Renal pelvis (tissue), 4 donors: ENCODE measurements around the gene PLPP4. TPM values are rescaled to one million over a fixed set of nuclear protein-coding genes. Genes with fewer than 3 reads are reported as not detected.

ENCODE experiments used
- DNase-seq: peaks from one replicate; pipeline ENCODE4 v3.0.0-alpha.2; 2013
- polyA plus RNA-seq, 3 donors: library from polyadenylated mRNA; unstranded; fragments of 120-200 nt; gene quantifications; one replicate each; pipeline ENCODE4 v1.2.1, GENCODE V29; 2013; ENCODE audit not compliant: insufficient read length in 3 of 3

PLPP4 gene
- polyA plus RNA-seq, 3 donors, result 2.9 to 6.3 (median 4.9) TPM

GRCh38 chr10:120515741-120516140, 58.7 kb downstream of the PLPP4 start:
- DNase-seq, result no peak

- no peak for DNase-seq
These were observed 59.4 kb downstream of the PLPP4 start for GRCh38 chr10:120516426-120516825.

GRCh38 chr10:120517196-120517595, 60.2 kb downstream of the PLPP4 start:
- no peak for DNase-seq

- DNase-seq, result no peak
These were observed 61.0 kb downstream of the PLPP4 start for GRCh38 chr10:120517881-120518484.

GRCh38 chr10:120521880-120522279, 64.9 kb downstream of the PLPP4 start:
- no peak for DNase-seq

- DNase-seq, result no peak
These were observed 70.7 kb downstream of the PLPP4 start for GRCh38 chr10:120527691-120528090.

- DNase-seq, result no peak
These were observed 73.7 kb downstream of the PLPP4 start for GRCh38 chr10:120530699-120531098.

- DNase-seq, result no peak
These were observed 81.1 kb downstream of the PLPP4 start for GRCh38 chr10:120538091-120538490.

- DNase-seq, result no peak
These were observed 82.0 kb downstream of the PLPP4 start for GRCh38 chr10:120539076-120539475.

- no peak for DNase-seq
These were observed 83.5 kb downstream of the PLPP4 start for GRCh38 chr10:120540486-120540885.

GRCh38 chr10:120541984-120542383, 85.0 kb downstream of the PLPP4 start:
- DNase-seq, result no peak

- no peak for DNase-seq
These were observed 85.6 kb downstream of the PLPP4 start for GRCh38 chr10:120542591-120542990.

- DNase-seq, result no peak
These were observed 86.3 kb downstream of the PLPP4 start for GRCh38 chr10:120543291-120543690.

- DNase-seq, result no peak
These were observed 91.2 kb downstream of the PLPP4 start for GRCh38 chr10:120548210-120548609.

GRCh38 chr10:120552262-120552661, 95.2 kb downstream of the PLPP4 start:
- no peak for DNase-seq

- DNase-seq, result no peak
These were observed 96.9 kb downstream of the PLPP4 start for GRCh38 chr10:120553911-120554310.

GRCh38 chr10:120555436-120555835, 98.4 kb downstream of the PLPP4 start:
- no peak for DNase-seq

GRCh38 chr10:120555842-120556532, 99.0 kb downstream of the PLPP4 start:
- no peak for DNase-seq

GRCh38 chr10:120557311-120557710, 100.3 kb downstream of the PLPP4 start:
- no peak for DNase-seq

- DNase-seq, result no peak
These were observed 102.8 kb downstream of the PLPP4 start for GRCh38 chr10:120559800-120560199.

GRCh38 chr10:120562956-120563355, 105.9 kb downstream of the PLPP4 start:
- DNase-seq, result no peak

GRCh38 chr10:120570418-120570817, 113.4 kb downstream of the PLPP4 start:
- no peak for DNase-seq

- DNase-seq, result no peak
These were observed 114.2 kb downstream of the PLPP4 start for GRCh38 chr10:120571266-120571665.

- no peak for DNase-seq
These were observed 115.3 kb downstream of the PLPP4 start for GRCh38 chr10:120572307-120572706.
